ENCODE data around the gene NPC2.

The NPC2 gene

GRCh38 chr14:74514471-74514941 lies 21.4 kb upstream of the NPC2 start:
- TF ChIP-seq, protein P1, sequence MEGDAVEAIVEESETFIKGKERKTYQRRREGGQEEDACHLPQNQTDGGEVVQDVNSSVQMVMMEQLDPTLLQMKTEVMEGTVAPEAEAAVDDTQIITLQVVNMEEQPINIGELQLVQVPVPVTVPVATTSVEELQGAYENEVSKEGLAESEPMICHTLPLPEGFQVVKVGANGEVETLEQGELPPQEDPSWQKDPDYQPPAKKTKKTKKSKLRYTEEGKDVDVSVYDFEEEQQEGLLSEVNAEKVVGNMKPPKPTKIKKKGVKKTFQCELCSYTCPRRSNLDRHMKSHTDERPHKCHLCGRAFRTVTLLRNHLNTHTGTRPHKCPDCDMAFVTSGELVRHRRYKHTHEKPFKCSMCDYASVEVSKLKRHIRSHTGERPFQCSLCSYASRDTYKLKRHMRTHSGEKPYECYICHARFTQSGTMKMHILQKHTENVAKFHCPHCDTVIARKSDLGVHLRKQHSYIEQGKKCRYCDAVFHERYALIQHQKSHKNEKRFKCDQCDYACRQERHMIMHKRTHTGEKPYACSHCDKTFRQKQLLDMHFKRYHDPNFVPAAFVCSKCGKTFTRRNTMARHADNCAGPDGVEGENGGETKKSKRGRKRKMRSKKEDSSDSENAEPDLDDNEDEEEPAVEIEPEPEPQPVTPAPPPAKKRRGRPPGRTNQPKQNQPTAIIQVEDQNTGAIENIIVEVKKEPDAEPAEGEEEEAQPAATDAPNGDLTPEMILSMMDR (IDR thresholded peaks at IDR 0.05; ENCODE audit: extremely low read depth, insufficient read depth, missing control alignments), result no peak
- in situ Hi-C loops (cut with MboI; ENCODE audit: low pct_unique_long_range_greater_than_20kb, low sequenced_read_pairs, unreplicated experiment), result no loop called here
- DNase-seq (ENCODE audit: low spot score), result no peak

- no peak for DNase-seq (ENCODE audit: low spot score)
- TF ChIP-seq, protein P1 (IDR thresholded peaks at IDR 0.05; ENCODE audit: extremely low read depth, insufficient read depth, missing control alignments), result no peak
- in situ Hi-C loops (cut with MboI; ENCODE audit: low pct_unique_long_range_greater_than_20kb, low sequenced_read_pairs, unreplicated experiment), result no loop called here
Observed at GRCh38 chr14:74511966-74512830, 19.1 kb upstream of the NPC2 start.

DNA sequence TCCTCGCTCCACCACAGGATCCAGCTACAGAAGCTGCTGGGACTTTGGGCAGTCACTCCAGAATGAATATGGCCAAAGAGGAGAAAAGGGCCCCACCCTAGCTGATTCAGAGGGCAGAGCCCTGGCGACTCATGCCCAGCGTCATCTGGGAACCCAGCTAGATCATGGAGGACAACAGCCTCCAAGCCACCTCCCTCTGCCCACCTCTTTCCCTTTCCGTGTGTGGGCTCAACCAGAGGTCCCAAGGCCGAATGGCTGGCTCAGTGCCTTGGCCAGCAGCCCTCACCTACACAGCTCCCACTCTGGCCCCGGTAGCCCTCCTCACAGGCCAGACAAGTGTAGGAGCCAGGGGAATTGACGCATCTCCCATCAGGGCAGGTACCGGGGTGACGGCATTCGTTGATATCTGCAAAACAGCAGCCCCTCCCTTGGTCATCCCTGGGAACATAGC lies 17.9 kb upstream of the NPC2 start:
- TF ChIP-seq, protein P1 (IDR thresholded peaks at IDR 0.05; ENCODE audit: extremely low read depth, insufficient read depth, missing control alignments), result no peak
- in situ Hi-C loops (cut with MboI; ENCODE audit: low pct_unique_long_range_greater_than_20kb, low sequenced_read_pairs, unreplicated experiment), result no loop called here
- no peak for DNase-seq (ENCODE audit: low spot score)

GRCh38 chr14:74510223-74510931 lies 17.3 kb upstream of the NPC2 start:
- in situ Hi-C loops (cut with MboI; ENCODE audit: low pct_unique_long_range_greater_than_20kb, low sequenced_read_pairs, unreplicated experiment), result no loop called here
- no peak for DNase-seq (ENCODE audit: low spot score)
- TF ChIP-seq, protein P1 (IDR thresholded peaks at IDR 0.05; ENCODE audit: extremely low read depth, insufficient read depth, missing control alignments), result no peak

GRCh38 chr14:74509587-74510222 lies 16.6 kb upstream of the NPC2 start:
- DNase-seq (ENCODE audit: low spot score), result no peak
- in situ Hi-C loops (cut with MboI; ENCODE audit: low pct_unique_long_range_greater_than_20kb, low sequenced_read_pairs, unreplicated experiment), result no loop called here
- TF ChIP-seq, protein P1 (IDR thresholded peaks at IDR 0.05; ENCODE audit: extremely low read depth, insufficient read depth, missing control alignments), result no peak

DNA sequence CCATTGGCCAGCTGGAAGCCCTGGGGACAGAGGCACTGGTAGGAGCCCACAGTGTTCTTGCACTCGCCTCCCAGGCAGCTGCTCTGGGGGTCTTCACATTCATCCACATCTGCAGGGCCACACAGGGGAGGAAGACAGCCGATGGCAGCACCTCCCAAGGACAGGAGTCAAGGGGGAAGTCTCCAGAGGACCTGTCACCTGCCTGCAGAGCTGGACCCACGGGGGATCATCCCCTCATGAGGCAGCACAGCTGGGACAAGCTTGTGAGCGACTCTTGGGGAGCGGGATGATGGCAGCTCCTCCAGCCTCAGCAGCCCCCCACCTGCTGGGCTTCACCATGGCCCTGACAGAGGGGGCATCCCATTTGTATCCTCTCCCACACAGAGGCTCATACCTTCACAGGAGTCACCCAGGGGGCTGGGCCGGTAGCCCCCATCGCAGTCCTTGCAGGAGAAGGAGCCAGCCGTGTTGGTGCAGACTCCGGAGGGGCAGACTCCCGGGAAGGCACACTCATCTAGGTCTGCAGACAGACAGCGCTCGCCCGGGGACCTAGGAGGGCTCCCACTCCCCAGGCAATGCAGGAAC lies 15.8 kb upstream of the NPC2 start:
- in situ Hi-C loops (cut with MboI; ENCODE audit: low pct_unique_long_range_greater_than_20kb, low sequenced_read_pairs, unreplicated experiment), result no loop called here

More for the DNA sequence above, 15.8 kb upstream of the NPC2 start:
- TF ChIP-seq, protein P1 (IDR thresholded peaks at IDR 0.05; ENCODE audit: extremely low read depth, insufficient read depth, missing control alignments), result no peak
- no peak for DNase-seq (ENCODE audit: low spot score)
